NCI-H524 treated with DMSO at 0.1 percent for 48 hours (cell line): Measurements from ENCODE around the gene COLEC11.
A peak's percentile ranks its signal among the peaks of the same experiment; 100 is the strongest.

ENCODE experiments used
- DNase-seq: peaks from one replicate; lab custom pipeline; 2025; lab: John Stamatoyannopoulos, UW

COLEC11 gene

GRCh38 chr2:3639015-3639630 is 44.2 kb downstream of the COLEC11 start:
- no peak for DNase-seq

DNA sequence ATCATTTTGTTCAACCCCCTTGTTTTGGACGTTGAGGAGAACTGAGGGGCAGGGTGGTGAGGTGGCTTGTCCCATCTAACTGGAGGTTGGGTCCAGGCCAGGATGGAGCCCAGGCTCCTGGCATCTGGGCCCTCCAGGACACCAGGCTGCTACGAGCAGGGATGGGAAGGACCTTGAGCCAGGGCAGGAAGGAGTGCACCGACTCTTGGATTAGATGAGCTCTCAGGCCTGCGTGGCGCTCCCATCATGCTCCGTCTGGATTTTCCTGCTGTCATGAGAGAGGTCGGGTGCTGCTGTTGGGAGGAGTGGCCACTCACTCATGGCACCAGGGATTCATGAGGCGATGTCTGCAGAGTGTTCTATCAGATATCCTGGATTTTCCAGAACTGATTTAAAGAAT is 44.7 kb downstream of the COLEC11 start:
- no peak for DNase-seq

- no peak for DNase-seq
Observed at GRCh38 chr2:3641181-3641580, 46.3 kb downstream of the COLEC11 start.

GRCh38 chr2:3641841-3642421 is 47.0 kb downstream of the COLEC11 start:
- no peak for DNase-seq

DNA sequence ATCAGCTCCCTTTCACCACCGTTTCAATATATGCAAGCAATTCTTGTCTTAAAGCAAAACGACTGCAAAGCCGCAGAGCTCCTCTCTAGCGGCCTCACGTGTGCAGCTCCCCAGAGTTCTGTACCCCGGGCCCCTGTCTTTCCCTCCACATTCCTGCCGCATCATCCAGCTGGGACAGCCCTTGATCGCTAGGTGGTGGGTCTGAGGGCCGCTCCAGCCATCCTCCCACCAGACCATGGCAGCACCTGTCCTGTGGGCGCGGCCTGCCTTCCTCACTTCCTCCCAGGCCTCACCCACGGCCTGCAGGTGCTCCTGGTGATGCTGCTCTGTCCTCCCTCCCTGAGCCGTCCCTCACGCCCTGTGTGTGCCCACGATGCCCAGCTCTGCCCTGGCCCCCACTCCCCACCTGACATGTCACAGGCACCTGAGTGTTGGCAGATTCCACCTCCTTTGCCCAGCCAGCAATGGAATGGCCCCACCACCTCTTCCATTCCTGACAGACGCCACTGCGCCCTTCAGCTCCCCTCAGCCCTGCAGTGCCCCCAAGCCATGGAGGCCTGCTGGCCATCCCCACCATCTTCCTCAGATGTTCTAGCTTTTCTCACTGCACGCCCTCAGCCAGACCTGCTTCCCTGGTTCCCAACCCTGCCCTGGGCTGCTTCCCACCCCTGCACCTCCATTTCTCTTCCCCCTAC is 47.8 kb downstream of the COLEC11 start:
- DNase-seq: no peak

- DNase-seq: no peak
Observed at GRCh38 chr2:3643371-3644245, 48.7 kb downstream of the COLEC11 start.

DNA sequence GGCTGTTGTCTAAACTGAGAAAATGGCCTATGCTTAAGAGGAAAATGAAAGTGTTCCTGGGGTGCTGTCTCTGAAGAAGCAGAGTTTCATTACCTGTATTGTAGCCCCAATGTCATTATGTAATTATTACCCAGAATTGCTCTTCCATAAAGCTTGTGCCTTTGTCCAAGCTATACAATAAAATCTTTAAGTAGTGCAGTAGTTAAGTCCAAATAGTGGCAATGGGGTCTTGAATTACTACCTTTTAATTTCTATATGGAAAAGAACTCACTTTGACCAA is 49.3 kb downstream of the COLEC11 start:
- DNase-seq: no peak

- DNase-seq: no peak
Observed at GRCh38 chr2:3644891-3645605, 50.1 kb downstream of the COLEC11 start.

DNA sequence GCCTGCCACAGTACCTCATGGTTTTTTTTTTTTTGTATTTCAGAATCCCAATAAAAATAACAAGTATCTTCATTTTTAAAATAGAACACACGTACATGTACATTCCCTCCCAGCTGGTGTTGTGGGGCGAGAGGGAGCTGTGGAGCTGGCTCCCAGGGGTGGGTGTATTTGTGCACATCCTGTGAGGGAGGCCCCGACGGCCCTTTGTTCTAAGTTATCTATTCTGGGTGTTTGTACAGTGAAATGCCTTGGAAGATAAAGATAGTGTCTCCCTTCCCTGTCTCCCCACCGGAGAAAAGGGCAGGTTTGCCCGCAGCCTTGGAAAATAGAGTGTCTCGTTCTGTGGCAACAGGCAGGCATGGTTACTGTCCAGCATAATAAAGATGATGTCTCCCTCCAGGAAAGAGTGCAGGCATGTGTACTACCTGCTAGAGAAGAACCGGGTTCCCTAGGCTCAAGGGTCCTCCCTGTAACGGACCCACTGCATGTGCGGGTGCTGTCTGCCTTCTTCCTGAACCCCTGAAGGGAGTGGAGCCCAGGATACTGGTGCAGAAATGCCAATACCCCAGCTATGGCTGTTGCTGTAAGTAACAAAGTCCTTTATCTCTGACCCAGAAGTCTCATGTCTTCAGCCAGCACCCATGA is 51.0 kb downstream of the COLEC11 start:
- no peak for DNase-seq

- no peak for DNase-seq
Observed at GRCh38 chr2:3646446-3646845, 51.5 kb downstream of the COLEC11 start.

DNA sequence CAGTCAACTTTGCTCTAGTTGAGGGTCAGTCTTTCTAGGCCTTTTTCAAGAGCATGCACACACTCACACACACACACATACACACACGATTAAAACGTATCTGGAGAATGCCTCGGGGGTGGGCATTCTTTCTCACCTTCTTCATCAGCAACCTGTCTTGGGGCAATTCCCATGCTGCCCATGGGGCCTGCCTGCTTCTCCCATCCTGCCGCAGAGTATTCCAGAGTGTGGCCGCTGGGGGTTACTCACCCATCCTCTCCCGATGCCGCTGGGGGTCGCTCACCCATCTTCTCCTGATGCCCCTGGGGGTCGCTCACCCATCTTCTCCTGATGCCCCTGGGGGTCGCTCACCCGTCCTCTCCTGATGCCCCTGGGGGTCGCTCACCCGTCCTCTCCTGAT is 52.3 kb downstream of the COLEC11 start:
- no peak for DNase-seq

DNA sequence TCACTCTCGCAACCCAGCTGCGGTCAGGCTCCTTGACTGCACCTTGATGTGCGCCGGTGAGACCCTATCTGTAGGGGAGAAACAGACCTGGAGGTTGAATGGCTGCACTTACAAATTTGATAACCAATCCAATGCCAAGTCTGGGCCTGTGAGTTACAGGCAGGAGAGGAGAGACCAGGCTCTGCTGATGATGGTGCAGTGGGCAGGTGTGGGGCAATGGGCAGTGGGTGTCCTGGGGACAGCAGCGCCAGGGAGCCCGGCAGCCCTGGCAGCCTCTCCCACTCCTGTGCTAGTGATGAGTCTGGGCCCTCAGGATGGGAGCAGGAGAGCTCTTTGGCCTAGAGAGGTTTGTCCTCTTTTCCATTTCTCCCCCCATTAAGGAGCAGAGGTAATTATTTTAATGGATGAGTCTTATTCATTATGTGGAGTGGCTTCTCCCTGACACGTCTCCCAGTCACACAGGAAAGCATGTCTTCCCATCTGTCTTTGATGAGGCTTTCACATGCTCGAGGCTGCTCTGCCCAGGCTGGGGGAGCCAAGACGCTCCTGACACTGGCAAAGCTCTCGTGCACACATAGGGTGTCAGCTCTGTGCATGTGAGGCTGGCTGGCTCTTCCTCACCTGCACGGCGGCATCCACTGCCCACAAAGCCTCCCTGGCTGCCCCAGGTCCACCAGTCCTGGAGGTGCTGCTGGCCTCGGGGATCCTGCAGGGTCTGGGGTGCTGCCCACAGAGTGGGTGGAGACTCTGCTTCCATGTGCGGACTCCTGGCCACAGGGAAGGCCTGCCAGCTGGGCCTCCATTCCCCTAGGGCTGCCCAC is 53.1 kb downstream of the COLEC11 start:
- no peak for DNase-seq

DNA sequence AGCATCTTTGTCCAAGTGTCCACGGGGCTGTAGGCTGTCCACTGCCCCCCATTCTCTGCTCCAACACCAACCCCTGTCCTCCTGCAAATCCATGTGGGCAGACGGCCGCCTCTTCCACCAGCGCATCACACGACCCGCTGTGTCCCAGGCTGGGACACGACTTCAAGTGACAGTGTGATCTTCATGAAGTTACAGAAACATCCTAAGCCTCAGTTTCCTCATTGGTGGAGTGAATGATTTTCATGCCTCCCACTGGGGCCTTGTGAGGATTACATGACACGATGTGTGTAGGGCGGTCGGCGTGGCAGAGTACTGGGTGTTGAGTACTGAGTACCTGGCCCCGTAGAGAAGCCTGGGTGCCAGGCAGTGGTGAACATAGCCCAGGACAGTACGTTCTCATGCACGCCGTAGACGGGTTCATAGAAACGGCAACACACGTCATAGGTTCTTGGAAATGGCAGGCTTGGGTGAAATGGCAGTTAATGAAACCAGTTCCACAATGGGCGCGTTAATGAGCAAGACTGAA is 53.8 kb downstream of the COLEC11 start:
- no peak for DNase-seq

DNA sequence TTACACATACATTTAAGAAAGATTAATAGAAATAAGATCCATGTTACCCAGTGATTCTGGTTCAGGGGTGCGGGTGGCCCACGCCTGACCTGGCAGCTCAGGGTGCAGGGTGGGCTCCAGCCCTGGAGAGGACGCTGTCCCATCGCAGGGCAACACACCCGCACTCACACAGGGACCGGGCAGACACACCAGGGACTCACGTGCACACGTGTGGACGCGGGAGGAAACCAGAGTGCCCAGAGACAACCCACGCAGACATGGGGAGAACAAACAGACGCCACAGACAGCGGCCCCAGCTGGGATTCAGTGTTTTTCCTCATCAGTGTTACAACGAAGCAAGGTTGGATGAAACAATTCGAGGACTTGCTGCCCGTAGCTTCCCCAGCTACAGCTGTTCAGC is 54.7 kb downstream of the COLEC11 start:
- DNase-seq: no peak

DNA sequence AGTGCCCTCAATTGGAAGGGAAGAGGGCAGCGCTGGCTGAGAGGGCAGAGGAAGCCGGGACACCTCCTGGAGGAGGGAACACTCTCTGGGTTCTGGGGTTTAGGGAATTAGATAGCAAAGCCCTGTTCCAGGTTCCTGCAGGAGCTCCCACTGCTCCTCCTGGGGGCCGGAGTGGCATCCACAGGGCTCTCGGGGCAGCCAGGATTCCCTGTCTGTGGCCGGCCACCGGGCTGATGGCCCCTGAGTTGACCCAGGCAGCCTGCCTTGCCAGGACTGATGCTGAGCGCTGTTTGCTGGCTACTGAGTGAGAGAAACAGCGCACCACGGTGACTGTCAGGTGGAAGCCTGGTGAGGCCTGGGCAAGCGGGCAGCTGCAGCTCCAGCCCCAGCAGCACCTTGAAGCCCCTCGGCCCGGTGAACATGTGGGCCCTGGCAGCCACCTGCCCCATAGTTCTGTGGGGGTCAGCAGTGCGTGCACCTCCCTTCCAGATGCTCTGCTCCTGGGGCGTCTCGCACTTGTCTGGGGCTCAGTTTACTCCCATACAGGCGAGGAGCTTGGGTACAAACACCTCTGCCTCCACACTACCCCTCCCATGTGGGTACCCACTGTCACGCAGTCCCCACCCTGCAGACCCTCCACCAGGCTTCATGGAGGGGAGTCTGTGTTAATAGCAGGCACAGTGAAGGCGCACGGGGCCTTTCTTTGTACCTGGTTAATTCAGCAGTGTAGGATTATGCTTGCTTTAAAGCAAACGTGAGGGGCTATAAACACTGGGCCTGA is 55.4 kb downstream of the COLEC11 start:
- DNase-seq: no peak

GRCh38 chr2:3651691-3652648 is 57.1 kb downstream of the COLEC11 start:
- DNase-seq: peak; percentile 90

DNA sequence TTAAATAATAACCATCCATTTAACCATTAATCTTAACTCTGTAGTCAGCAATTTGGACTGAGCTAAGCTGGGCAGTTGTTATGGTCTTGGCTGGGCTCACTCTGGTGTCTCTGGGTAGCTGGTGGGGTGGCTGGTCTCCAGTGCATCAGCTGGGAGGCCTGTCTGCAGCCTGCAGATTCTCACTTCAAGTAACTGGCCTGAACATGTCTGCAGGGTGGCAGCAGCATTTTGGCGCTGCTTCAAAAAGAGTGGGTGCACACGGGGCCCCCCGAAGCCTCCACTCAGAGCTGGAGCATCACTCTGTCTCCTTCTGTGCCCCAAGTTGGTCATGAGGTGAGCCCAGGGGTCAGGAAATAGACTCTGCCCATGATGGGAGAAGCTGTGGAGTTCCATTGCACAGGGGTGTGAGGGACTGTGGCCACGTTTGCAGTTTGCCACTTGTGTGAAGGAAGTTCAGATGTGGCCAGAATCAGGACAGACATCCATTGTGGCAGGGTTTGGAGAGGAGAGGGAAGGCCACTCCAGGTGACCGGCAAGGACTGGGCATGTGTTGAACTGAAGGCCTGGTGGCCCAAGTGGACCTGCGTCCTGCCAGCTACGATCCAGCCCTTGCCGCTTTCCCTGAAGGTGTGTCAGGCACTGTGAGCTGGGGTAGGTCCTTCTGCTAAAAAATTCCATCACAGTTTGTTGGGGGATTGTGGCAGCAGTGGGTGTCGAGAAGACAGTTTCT is 58.1 kb downstream of the COLEC11 start:
- DNase-seq: no peak

GRCh38 chr2:3654011-3654410 is 59.1 kb downstream of the COLEC11 start:
- no peak for DNase-seq
